ENCODE data around the gene CALML4.
"Not testable (repeated sequence)": the region's sequence is repeated elsewhere in the genome, so short reads cannot be mapped to it uniquely, and the experiment has no call there.

CALML4 gene

DNA sequence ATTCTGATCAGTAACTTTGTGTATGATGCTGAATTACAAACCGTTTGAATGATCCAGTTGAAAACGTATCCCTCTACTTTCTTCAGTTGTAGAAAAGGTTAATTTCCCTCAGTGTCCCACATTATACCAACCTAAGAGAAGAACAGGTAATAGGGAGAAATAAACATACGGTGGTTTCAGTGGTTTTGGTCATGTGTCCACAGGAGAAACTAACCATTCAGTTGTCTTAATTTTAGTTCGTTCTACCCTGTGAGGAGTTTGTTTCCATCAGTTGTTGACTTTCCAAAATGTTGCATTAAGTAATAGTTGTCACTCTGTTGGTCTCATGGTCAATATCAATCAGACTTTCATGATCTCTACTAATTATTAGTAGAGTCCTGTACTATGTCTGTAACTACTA lies 15.1 kb downstream of the CALML4 start:
- DNase-seq (ENCODE audit: low read depth): no peak

DNA sequence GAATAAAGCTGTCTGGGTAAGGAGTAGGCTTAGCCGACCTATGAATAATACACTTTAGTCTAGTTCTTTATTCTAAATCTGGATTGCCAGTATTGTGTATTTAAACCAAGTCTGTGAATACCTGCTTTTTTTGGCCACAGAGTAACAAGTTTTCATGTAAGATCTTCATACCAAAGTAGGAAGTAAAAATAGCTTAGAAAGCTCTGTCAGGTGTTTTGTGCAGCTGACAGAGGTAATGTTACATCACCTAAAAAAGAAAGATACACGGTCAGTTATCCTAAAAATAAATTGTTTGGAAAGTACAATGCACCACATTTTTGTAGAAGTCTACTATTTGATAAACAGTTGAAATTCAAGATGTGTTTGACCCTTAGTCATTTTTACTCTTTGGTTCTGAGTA lies 16.5 kb downstream of the CALML4 start:
- DNase-seq (ENCODE audit: low read depth): no peak

DNA sequence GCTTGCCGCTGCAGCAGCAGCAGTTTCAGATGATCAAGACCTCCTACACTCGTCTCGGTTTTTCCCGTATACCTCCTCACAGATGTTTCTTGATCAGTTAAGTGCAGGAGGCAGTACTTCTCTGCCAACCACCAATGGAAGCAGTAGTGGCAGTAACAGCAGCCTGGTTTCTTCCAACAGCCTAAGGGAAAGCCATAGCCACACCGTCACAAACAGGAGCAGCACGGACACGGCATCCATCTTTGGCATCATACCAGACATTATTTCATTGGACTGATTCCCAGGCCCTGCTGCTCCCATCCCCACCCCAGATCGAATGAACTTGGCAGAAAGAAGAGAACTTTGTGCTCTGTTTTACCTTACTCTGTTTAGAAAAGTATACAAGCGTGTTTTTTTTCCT lies 17.6 kb downstream of the CALML4 start:
- peak; percentile 88 for DNase-seq (ENCODE audit: low read depth)

- peak; percentile 71 for DNase-seq (ENCODE audit: low read depth)
These were observed 18.3 kb downstream of the CALML4 start for GRCh38 chr15:68186671-68187397.

DNA sequence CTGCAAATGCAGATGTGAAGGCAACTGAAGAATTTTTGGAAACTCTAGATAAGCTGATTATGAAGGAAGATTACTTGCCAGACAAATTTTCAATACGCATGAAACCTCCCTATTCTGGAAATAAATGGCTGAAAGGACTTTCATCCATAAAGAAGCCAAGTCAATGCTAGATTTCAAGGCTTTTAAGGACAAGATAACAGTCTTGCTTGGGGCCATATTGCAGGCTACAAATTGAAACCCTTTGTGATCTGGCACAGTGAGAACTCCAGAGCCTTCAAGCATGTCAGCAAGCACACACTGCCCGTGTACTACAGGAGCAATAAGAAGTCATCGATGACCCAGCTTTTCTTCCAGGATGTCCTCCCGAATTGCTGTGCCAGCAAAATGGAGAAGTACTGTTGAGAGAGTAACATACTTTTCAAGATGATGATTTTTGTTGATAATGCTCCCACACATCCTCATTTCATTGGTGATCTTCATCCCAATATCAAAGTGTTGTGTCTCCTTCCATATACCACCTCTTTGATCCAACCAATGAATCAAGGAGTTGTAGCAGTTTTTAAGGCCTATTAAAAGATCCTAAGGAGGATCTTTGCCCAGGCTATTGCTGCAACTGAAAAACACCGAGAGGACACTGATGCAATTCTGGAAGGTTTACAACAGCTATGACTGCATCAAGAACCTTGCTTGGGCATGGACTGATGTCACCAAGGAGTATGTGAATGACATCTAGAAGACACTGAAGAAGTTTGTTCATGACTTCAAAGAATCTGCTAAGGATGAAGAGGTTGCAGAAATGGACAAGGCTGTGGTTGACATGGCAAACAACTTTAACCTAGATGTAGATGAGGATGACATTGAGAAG lies 20.3 kb downstream of the CALML4 start:
- DNase-seq (ENCODE audit: low read depth): no peak

- peak; percentile 52 for DNase-seq (ENCODE audit: low read depth)
These were observed 21.4 kb downstream of the CALML4 start for GRCh38 chr15:68183616-68184315.

GRCh38 chr15:68177742-68178141 lies 27.4 kb downstream of the CALML4 start:
- peak; percentile 68 for DNase-seq (ENCODE audit: low read depth)

GRCh38 chr15:68176601-68177000 lies 28.5 kb downstream of the CALML4 start:
- peak; percentile 44 for DNase-seq (ENCODE audit: low read depth)

- DNase-seq (ENCODE audit: low read depth): no peak
These were observed 29.6 kb downstream of the CALML4 start for GRCh38 chr15:68175526-68175925.

GRCh38 chr15:68173119-68173518 lies 32.0 kb downstream of the CALML4 start:
- DNase-seq (ENCODE audit: low read depth): no peak

GRCh38 chr15:68172037-68172436 lies 33.1 kb downstream of the CALML4 start:
- not testable (repeated sequence) for DNase-seq (ENCODE audit: low read depth)

DNA sequence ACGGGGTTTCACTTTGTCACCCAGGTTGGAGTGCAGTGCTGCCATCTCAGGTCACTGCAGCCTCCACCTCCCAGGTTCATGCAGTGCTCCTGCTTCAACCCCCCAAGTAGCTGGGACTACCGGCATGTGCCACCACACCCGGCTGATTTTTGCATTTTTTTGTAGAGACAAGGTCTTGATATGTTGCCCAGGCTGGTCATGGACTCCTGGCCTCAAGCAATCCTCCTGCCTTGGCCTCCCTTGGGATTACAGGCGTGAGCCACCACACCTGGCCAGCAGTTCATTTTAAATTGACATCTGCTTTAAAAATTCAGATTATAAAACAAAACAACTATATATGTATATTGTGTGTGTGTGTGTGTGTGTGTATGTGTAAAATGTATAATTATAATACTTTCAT lies 38.3 kb downstream of the CALML4 start:
- DNase-seq (ENCODE audit: low read depth): no peak

- no peak for DNase-seq (ENCODE audit: low read depth)
These were observed 41.9 kb downstream of the CALML4 start for GRCh38 chr15:68163191-68163590.

GRCh38 chr15:68158046-68158628 lies 47.0 kb downstream of the CALML4 start:
- DNase-seq (ENCODE audit: low read depth): peak; percentile 45

DNA sequence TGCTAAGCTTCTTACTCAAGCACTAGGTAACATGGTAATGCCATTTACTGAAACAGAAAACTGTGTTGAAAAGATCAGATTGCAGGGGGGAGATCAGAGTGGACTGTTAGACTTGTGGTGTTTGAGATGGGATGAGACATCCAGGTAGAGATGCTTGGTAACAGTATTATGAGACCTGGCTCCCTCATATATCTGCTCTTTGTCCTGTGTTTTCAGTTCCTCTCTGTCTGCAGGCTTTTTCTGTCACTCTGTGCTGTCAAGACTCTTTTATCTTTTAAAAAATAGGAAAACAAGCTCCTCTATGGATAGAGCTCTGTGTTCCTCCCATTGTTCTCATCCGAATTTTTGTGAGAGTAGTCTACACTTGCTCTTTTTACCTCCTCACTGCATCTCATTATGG lies 48.1 kb downstream of the CALML4 start:
- no peak for DNase-seq (ENCODE audit: low read depth)

GRCh38 chr15:68154923-68155559 lies 50.1 kb downstream of the CALML4 start:
- DNase-seq (ENCODE audit: low read depth): peak; percentile 65

GRCh38 chr15:68152342-68152741 lies 52.8 kb downstream of the CALML4 start:
- DNase-seq (ENCODE audit: low read depth): no peak

DNA sequence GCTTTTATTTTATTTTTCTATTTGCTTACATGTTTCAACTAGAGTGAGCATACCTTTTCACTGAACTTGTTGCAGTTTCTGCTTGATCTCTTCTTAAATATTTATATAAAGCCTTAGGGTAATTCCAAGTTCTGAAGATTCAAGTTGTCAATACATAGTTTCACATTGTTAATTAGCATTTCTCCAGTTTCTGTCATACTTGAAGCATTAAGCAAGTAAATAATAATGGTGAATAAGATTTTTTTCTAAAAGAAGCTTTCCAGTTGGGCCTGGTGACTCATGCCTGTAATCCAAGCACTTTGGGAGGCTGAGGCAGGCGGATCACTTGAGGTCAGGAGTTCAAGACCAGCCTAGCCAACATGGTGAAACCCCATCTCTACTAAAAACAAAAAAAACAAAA lies 53.9 kb downstream of the CALML4 start:
- peak; percentile 58 for DNase-seq (ENCODE audit: low read depth)

DNA sequence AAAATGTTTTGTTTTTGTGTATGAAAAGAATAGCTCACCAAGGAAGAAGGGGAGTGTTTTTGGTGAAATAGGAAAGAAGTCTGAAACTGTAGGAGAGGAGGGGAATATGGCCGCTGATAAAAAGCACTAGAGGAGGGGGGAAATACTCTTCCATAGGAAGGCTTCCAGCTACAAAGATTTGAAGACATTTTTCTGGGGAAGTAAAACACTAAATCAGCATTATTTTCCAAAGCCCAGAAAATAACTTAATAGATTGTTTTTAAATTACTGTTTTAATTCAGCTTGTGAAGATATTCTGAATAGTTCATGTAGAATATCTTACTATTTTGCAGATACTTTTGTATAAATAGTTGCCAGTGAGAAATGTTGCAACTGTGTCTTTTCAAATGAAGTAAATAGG lies 54.9 kb downstream of the CALML4 start:
- no peak for DNase-seq (ENCODE audit: low read depth)

- DNase-seq (ENCODE audit: low read depth): peak; percentile 71
These were observed 56.1 kb downstream of the CALML4 start for GRCh38 chr15:68149059-68149458.

DNA sequence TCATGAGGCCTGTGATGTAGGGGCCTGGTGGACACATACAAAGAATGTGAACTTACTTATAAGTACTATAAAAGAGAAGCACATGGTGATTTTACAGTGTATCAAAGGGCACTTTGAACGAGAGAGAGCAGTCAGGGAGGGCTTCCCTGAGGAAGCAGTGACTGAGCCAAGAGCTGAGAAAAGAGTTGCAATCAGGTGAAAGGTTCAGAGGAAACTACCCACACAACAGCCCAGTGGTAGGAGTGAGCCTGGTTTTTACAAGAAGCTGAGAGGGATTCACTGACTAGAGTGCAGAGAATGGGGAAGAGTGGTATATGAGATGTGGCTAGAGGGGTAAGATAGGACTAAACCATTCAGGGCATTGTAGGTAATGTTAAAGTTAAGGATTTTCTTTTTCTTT lies 57.1 kb downstream of the CALML4 start:
- no peak for DNase-seq (ENCODE audit: low read depth)

- peak; percentile 33 for DNase-seq (ENCODE audit: low read depth)
These were observed 59.4 kb downstream of the CALML4 start for GRCh38 chr15:68145706-68146105.

All from EH (cell line).